GM18508 (cell line): Measurements from ENCODE around the gene SC5D.

Source experiments
- ATAC-seq: cut with Tn5 transposase; IDR thresholded peaks from one replicate; pipeline ENCODE4 v1.9.1; 2021; ENCODE audit warnings: moderate number of reproducible peaks; ENCODE audit not compliant: insufficient read depth, unreplicated experiment

SC5D gene

GRCh38 chr11:121327553-121327952, 35.0 kb downstream of the SC5D start:
- no peak for ATAC-seq

GRCh38 chr11:121328176-121328966, 35.8 kb downstream of the SC5D start:
- ATAC-seq, result no peak

GRCh38 chr11:121328967-121329679, 36.6 kb downstream of the SC5D start:
- no peak for ATAC-seq

GRCh38 chr11:121329781-121330395, 37.3 kb downstream of the SC5D start:
- ATAC-seq, result no peak

- no peak for ATAC-seq
Observed at GRCh38 chr11:121330614-121331435, 38.3 kb downstream of the SC5D start.

GRCh38 chr11:121334973-121335710, 42.6 kb downstream of the SC5D start:
- no peak for ATAC-seq

- no peak for ATAC-seq
Observed at GRCh38 chr11:121336279-121336937, 43.8 kb downstream of the SC5D start.

GRCh38 chr11:121337078-121337477, 44.5 kb downstream of the SC5D start:
- ATAC-seq, result no peak

- no peak for ATAC-seq
Observed at GRCh38 chr11:121337740-121338272, 45.2 kb downstream of the SC5D start.

- no peak for ATAC-seq
Observed at GRCh38 chr11:121338536-121338935, 46.0 kb downstream of the SC5D start.

- no peak for ATAC-seq
Observed at GRCh38 chr11:121340032-121340580, 47.5 kb downstream of the SC5D start.

- ATAC-seq, result no peak
Observed at GRCh38 chr11:121341609-121342008, 49.0 kb downstream of the SC5D start.

- ATAC-seq, result no peak
Observed at GRCh38 chr11:121344824-121345223, 52.3 kb downstream of the SC5D start.

- no peak for ATAC-seq
Observed at GRCh38 chr11:121347094-121347493, 54.5 kb downstream of the SC5D start.

GRCh38 chr11:121347813-121348212, 55.2 kb downstream of the SC5D start:
- ATAC-seq, result no peak

- ATAC-seq, result no peak
Observed at GRCh38 chr11:121348220-121348875, 55.8 kb downstream of the SC5D start.

GRCh38 chr11:121349790-121350189, 57.2 kb downstream of the SC5D start:
- ATAC-seq, result no peak
